Measurements from ENCODE around the gene RPL18.

DNA sequence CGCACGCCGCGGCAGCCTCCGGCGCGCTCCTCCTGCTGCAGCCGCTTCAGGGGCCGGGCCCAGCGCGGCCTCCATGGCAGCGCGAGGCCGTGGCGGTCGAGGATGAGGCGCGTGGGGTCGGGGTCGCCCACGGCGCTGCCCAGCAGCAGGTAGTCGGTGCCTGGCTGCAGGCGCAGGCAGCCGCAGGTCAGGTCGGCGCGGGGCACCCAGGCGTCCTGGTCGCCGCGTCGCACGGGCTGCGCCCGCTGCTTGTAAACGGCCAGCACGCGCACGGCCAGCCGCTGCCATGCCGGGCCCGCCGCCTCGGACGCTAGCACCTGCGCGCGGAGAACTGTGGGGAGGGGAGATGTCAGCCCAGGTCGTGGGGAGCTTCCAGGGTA lies 42.7 kb upstream of the RPL18 start:
- no peak for TF ChIP-seq POLR2A (IDR thresholded peaks at IDR 0.05; ENCODE audit: low read length)
- no peak for TF ChIP-seq GATA1 (IDR thresholded peaks at IDR 0.05; ENCODE audit: low read depth, low read length)

Data from erythroblast (primary cell).